IMR-90 (cell line): ENCODE results near the gene SPPL3. TPM values are rescaled to one million over a fixed set of nuclear protein-coding genes. Genes with fewer than 3 reads are reported as not detected.

Experiments used
- ATAC-seq: fragments of 200-7000 bp; cut with Tn5 transposase; 2 replicates; pipeline ENCODE4 v1.9.1; 2020; ENCODE audit warnings: low read depth, mild to moderate bottlenecking, moderate library complexity
- BruUV-seq: library from RNA; stranded (reverse); fragments of 400-500 nt; replicated peaks from 2 replicates; lab custom pipeline; 2021; lab: Mats Ljungman, UMichigan
- CTCF ChIA-PET: fragments of 300-600 bp; formaldehyde crosslinking; extraction: SDS; loops from one replicate; lab custom pipeline; 2021; ENCODE audit warnings: antibody characterized with exemption; lab: Yijun Ruan, JAX
- POLR2A ChIA-PET: fragments of 300-600 bp; sonication (Branson Sonifier 250); formaldehyde crosslinking; loops from one replicate; lab custom pipeline; 2022; ENCODE audit warnings: antibody characterized with exemption; ENCODE audit not compliant: unreplicated experiment; lab: Charles Lee
- DNase-seq: peaks from one replicate; pipeline ENCODE4 v3.0.0; 2013
- H2AFZ ChIP-seq: replicated peaks from 2 replicates; pipeline ENCODE3; 2013; ENCODE audit warnings: low read length, mild to moderate bottlenecking; ENCODE audit not compliant: poor library complexity
- H2AK5ac ChIP-seq: 2 replicates; pipeline ENCODE4 v1.6.1; 2013; ENCODE audit warnings: low read depth, low read length, inconsistent platforms
- H2AK9ac ChIP-seq: replicated peaks from 2 replicates; pipeline ENCODE3; 2013; ENCODE audit warnings: mild to moderate bottlenecking, low read depth, low read length, moderate library complexity; ENCODE audit not compliant: poor library complexity
- H2BK120ac ChIP-seq: 2 replicates; pipeline ENCODE4 v1.6.1; 2013; ENCODE audit warnings: low read depth, low read length, inconsistent platforms
- H2BK15ac ChIP-seq: 3 replicates; pipeline ENCODE4 v1.6.1; 2013; ENCODE audit warnings: low read depth, low read length, inconsistent platforms
- H2BK20ac ChIP-seq: 2 replicates; pipeline ENCODE4 v1.6.1; 2013; ENCODE audit warnings: low read depth, mild to moderate bottlenecking, inconsistent platforms, low read length, moderate library complexity
- H2BK5ac ChIP-seq: 2 replicates; pipeline ENCODE4 v1.6.1; 2013; ENCODE audit warnings: mild to moderate bottlenecking, low read depth, low read length, inconsistent platforms; ENCODE audit not compliant: poor library complexity, severe bottlenecking
- H3K14ac ChIP-seq: replicated peaks from 2 replicates; pipeline ENCODE4 v1.6.1; 2013; ENCODE audit warnings: low read depth, low read length, inconsistent platforms
- H3K18ac ChIP-seq: 2 replicates; pipeline ENCODE4 v1.6.1; 2013; ENCODE audit warnings: low read depth, low read length, control low read depth
- H3K23ac ChIP-seq: 2 replicates; pipeline ENCODE4 v1.6.1; 2013; ENCODE audit warnings: low read depth, low read length, inconsistent platforms
- H3K27ac ChIP-seq: 2 replicates; pipeline ENCODE4 v1.5.1; 2013; ENCODE audit warnings: mild to moderate bottlenecking, control low read depth, low read length; ENCODE audit not compliant: insufficient read depth
- H3K27me3 ChIP-seq: 2 replicates; pipeline ENCODE4 v1.6.1; 2013; ENCODE audit warnings: low read length; ENCODE audit not compliant: control insufficient read depth, insufficient read depth
- H3K36me3 ChIP-seq: 2 replicates; pipeline ENCODE4 v1.6.1; 2013; ENCODE audit warnings: low read length, mixed read lengths; ENCODE audit not compliant: control insufficient read depth, insufficient read depth
- H3K4ac ChIP-seq: 2 replicates; pipeline ENCODE4 v1.6.1; 2013; ENCODE audit warnings: low read depth, low read length, inconsistent platforms
- H3K4me1 ChIP-seq: 2 replicates; pipeline ENCODE4 v1.6.1; 2013; ENCODE audit warnings: low read length, mixed read lengths; ENCODE audit not compliant: control insufficient read depth, insufficient read depth
- H3K4me2 ChIP-seq: 2 replicates; pipeline ENCODE4 v1.6.1; 2013; ENCODE audit warnings: low read depth, mild to moderate bottlenecking, control low read depth, low read length, moderate library complexity
- H3K4me3 ChIP-seq: 2 replicates; pipeline ENCODE4 v1.5.1; 2013; ENCODE audit warnings: low read depth, mild to moderate bottlenecking, control low read depth, low read length, moderate library complexity; ENCODE audit not compliant: insufficient read depth
- H3K56ac ChIP-seq: 2 replicates; pipeline ENCODE4 v1.6.1; 2013; ENCODE audit warnings: low read length, inconsistent platforms; ENCODE audit not compliant: insufficient read depth; ENCODE audit errors: extremely low read depth
- H3K79me1 ChIP-seq, 2 experiments: 2 replicates each; pipeline ENCODE4 v1.6.1; 2013; ENCODE audit warnings: low read length in 2 of 2, inconsistent platforms in 1 of 2, low read depth in 1 of 2
- H3K9ac ChIP-seq: 2 replicates; pipeline ENCODE4 v1.6.1; 2013; ENCODE audit warnings: low read depth, low read length, control low read depth
- H3K9me1 ChIP-seq: 2 replicates; pipeline ENCODE4 v1.6.1; 2013; ENCODE audit warnings: low read length, inconsistent platforms; ENCODE audit not compliant: insufficient read depth
- H3K9me3 ChIP-seq: 2 replicates; pipeline ENCODE4 v1.6.1; 2013; ENCODE audit warnings: low read length; ENCODE audit not compliant: control insufficient read depth, insufficient read depth
- H4K20me1 ChIP-seq: 2 replicates; pipeline ENCODE4 v1.6.1; 2013; ENCODE audit warnings: low read length, inconsistent platforms; ENCODE audit not compliant: insufficient read depth
- H4K5ac ChIP-seq: 2 replicates; pipeline ENCODE4 v1.6.1; 2013; ENCODE audit warnings: mild to moderate bottlenecking, low read depth, low read length, control low read depth
- H4K8ac ChIP-seq, 2 experiments: 2 replicates each; pipeline ENCODE4 v1.6.1; 2013; ENCODE audit warnings: low read depth in 2 of 2, low read length in 2 of 2, control low read depth in 1 of 2, inconsistent platforms in 1 of 2
- H4K91ac ChIP-seq: 2 replicates; pipeline ENCODE4 v1.6.1; 2013; ENCODE audit warnings: low read depth, low read length, inconsistent platforms; ENCODE audit not compliant: insufficient read depth
- ELK1 ChIP-seq: fragments of 150-350 bp; IDR thresholded peaks from 2 replicates; pipeline ENCODE4 v1.6.1; 2016; ENCODE audit warnings: low read depth, mild to moderate bottlenecking, low read length, moderate library complexity, borderline replicate concordance
- MAZ ChIP-seq: IDR thresholded peaks from 2 replicates; pipeline ENCODE4 v1.6.1; 2012; ENCODE audit warnings: low read depth, mild to moderate bottlenecking, low read length, improper control_type of control experiment, moderate library complexity, borderline replicate concordance
- MXI1 ChIP-seq: IDR thresholded peaks from 2 replicates; pipeline ENCODE4 v1.6.1; 2012; ENCODE audit warnings: low read depth, mild to moderate bottlenecking, low read length, moderate library complexity, borderline replicate concordance
- RAD21 ChIP-seq: IDR thresholded peaks from 2 replicates; pipeline ENCODE4 v1.6.1; 2012; ENCODE audit warnings: low read length, improper control_type of control experiment
- RCOR1 ChIP-seq: IDR thresholded peaks from 2 replicates; pipeline ENCODE4 v1.6.1; 2012; ENCODE audit warnings: mild to moderate bottlenecking, low read length, improper control_type of control experiment; ENCODE audit not compliant: insufficient replicate concordance
- RFX5 ChIP-seq: IDR thresholded peaks from 2 replicates; pipeline ENCODE4 v1.8.0; 2012; ENCODE audit warnings: low read depth, mild to moderate bottlenecking, low read length, moderate library complexity
- USF2 ChIP-seq: fragments of 150-350 bp; IDR thresholded peaks from 2 replicates; pipeline ENCODE4 v1.6.1; 2017; ENCODE audit warnings: mild to moderate bottlenecking, antibody characterized with exemption, low read length, low read depth
- WGBS, 2 experiments: methylation state at CpG; one replicate each; pipeline versions ENCODE4 v1.1.5 to v1.1.7; 2013; ENCODE audit warnings: missing lambda C conversion rate in 2 of 2; ENCODE audit not compliant: insufficient read length in 1 of 2; ENCODE audit errors: extremely low coverage in 2 of 2; 5-methylcytosine and 5-hydroxymethylcytosine counted together
- dilution Hi-C: fragments of 300-500 bp; cut with HindIII; formaldehyde crosslinking; loops from one replicate; pipeline ENCODE4 v1.14.3; 2018; ENCODE audit warnings: low sequenced_read_pairs; ENCODE audit not compliant: unreplicated experiment
- in situ Hi-C: fragments of 300-500 bp; cut with MboI; formaldehyde crosslinking; loops from 3 replicates; pipeline ENCODE4 v1.14.3; 2019; ENCODE audit warnings: low sequenced_read_pairs, inconsistent platforms, mixed read lengths
- intact Hi-C: fragments of 100-400 bp; cut with micrococcal nuclease; formaldehyde crosslinking; loops from 2 replicates; pipeline ENCODE4 v1.10.0; 2022
- polyA plus RNA-seq, 3 experiments: library from polyadenylated mRNA; depleted of rRNA; stranded (reverse); fragments of >200 nt; gene quantifications; 2 replicates each; pipeline ENCODE4 v1.2.3, GENCODE V29; 2012; ENCODE audit warnings: low replicate concordance in 1 of 3
- total RNA-seq: library from RNA; depleted of rRNA; stranded (reverse); fragments of >200 nt; gene quantifications from 2 replicates; pipeline ENCODE4 v1.2.3, GENCODE V29; 2012

Gene SPPL3
- total and polyA plus RNA-seq, 2 of the 4 experiments (the other 2 are of a cell fraction), result 1.6 to 18.0 TPM

- no peak overlapping the region for H2BK120ac ChIP-seq
- H4K8ac ChIP-seq, result no peak overlapping the region
- CTCF ChIA-PET, result interaction anchor here (0.6 to 1.1 kb wide), 4 partner anchors 10 to 117 kb away, joined by 3 to 4 read pairs (median 4); no protein-coding TSS in a partner anchor
- no peak overlapping the region for H2BK20ac ChIP-seq
- BruUV-seq, result no TSS peak
- no peak overlapping the region for H3K18ac ChIP-seq
- no peak for TF ChIP-seq RCOR1
- no peak for TF ChIP-seq RFX5
- TF ChIP-seq MXI1, result no peak
- TF ChIP-seq USF2, result no peak
- TF ChIP-seq ELK1, result no peak
- TF ChIP-seq RAD21, result no peak
- no peak for TF ChIP-seq MAZ
- H3K56ac ChIP-seq, result no peak overlapping the region
- H2AFZ ChIP-seq, result no peak overlapping the region
- ATAC-seq, result no peak
- in situ Hi-C loops (no loop called here), intact Hi-C loops (loop anchor here (5.0 kb wide), 1 partner anchor 154 kb away; no protein-coding TSS in a partner anchor), dilution Hi-C loops (no loop called here)
- no peak overlapping the region for H4K5ac ChIP-seq
- H3K79me1 ChIP-seq, result no peaks in the 10 kb centered on the region
- no peak overlapping the region for H2AK5ac ChIP-seq
- H3K9me3 ChIP-seq, result no peaks in the 10 kb centered on the region
- H3K9ac ChIP-seq, result no peak overlapping the region
- no peak overlapping the region for H3K4ac ChIP-seq
- no peak overlapping the region for H3K4me3 ChIP-seq
- no peaks in the 10 kb centered on the region for H3K36me3 ChIP-seq
- no peak for DNase-seq
- no peak overlapping the region for H2BK5ac ChIP-seq
- no peaks in the 10 kb centered on the region for H3K4me1 ChIP-seq
- no peak overlapping the region for H3K14ac ChIP-seq
- H3K27me3 ChIP-seq, result no peaks in the 10 kb centered on the region
- no peaks in the 10 kb centered on the region for H4K20me1 ChIP-seq
- H3K9me1 ChIP-seq, result no peaks in the 10 kb centered on the region
- WGBS, 2 experiments, result no CpG with 5 or more reads among the region's 3 CpGs
- H2AK9ac ChIP-seq, result no peak overlapping the region
- no peak overlapping the region for H4K91ac ChIP-seq
- POLR2A ChIA-PET, result no interaction called here
- no peak overlapping the region for H3K4me2 ChIP-seq
- no peak overlapping the region for H3K27ac ChIP-seq
- no peak overlapping the region for H3K23ac ChIP-seq
- H2BK15ac ChIP-seq, result no peak overlapping the region
Measured at GRCh38 chr12:120943482-120943881, 39.3 kb upstream of the SPPL3 start.
